ENCODE results near the gene FOLR3. TPM values are rescaled to one million over a fixed set of nuclear protein-coding genes. Genes with fewer than 3 reads are reported as not detected.

The FOLR3 gene
- total and polyA plus RNA-seq, 2 experiments from 2014 or later = not detected

GRCh38 chr11:72120930-72121329 lies 14.6 kb upstream of the FOLR3 start (continued):
- TF ChIP-seq, protein P1, sequence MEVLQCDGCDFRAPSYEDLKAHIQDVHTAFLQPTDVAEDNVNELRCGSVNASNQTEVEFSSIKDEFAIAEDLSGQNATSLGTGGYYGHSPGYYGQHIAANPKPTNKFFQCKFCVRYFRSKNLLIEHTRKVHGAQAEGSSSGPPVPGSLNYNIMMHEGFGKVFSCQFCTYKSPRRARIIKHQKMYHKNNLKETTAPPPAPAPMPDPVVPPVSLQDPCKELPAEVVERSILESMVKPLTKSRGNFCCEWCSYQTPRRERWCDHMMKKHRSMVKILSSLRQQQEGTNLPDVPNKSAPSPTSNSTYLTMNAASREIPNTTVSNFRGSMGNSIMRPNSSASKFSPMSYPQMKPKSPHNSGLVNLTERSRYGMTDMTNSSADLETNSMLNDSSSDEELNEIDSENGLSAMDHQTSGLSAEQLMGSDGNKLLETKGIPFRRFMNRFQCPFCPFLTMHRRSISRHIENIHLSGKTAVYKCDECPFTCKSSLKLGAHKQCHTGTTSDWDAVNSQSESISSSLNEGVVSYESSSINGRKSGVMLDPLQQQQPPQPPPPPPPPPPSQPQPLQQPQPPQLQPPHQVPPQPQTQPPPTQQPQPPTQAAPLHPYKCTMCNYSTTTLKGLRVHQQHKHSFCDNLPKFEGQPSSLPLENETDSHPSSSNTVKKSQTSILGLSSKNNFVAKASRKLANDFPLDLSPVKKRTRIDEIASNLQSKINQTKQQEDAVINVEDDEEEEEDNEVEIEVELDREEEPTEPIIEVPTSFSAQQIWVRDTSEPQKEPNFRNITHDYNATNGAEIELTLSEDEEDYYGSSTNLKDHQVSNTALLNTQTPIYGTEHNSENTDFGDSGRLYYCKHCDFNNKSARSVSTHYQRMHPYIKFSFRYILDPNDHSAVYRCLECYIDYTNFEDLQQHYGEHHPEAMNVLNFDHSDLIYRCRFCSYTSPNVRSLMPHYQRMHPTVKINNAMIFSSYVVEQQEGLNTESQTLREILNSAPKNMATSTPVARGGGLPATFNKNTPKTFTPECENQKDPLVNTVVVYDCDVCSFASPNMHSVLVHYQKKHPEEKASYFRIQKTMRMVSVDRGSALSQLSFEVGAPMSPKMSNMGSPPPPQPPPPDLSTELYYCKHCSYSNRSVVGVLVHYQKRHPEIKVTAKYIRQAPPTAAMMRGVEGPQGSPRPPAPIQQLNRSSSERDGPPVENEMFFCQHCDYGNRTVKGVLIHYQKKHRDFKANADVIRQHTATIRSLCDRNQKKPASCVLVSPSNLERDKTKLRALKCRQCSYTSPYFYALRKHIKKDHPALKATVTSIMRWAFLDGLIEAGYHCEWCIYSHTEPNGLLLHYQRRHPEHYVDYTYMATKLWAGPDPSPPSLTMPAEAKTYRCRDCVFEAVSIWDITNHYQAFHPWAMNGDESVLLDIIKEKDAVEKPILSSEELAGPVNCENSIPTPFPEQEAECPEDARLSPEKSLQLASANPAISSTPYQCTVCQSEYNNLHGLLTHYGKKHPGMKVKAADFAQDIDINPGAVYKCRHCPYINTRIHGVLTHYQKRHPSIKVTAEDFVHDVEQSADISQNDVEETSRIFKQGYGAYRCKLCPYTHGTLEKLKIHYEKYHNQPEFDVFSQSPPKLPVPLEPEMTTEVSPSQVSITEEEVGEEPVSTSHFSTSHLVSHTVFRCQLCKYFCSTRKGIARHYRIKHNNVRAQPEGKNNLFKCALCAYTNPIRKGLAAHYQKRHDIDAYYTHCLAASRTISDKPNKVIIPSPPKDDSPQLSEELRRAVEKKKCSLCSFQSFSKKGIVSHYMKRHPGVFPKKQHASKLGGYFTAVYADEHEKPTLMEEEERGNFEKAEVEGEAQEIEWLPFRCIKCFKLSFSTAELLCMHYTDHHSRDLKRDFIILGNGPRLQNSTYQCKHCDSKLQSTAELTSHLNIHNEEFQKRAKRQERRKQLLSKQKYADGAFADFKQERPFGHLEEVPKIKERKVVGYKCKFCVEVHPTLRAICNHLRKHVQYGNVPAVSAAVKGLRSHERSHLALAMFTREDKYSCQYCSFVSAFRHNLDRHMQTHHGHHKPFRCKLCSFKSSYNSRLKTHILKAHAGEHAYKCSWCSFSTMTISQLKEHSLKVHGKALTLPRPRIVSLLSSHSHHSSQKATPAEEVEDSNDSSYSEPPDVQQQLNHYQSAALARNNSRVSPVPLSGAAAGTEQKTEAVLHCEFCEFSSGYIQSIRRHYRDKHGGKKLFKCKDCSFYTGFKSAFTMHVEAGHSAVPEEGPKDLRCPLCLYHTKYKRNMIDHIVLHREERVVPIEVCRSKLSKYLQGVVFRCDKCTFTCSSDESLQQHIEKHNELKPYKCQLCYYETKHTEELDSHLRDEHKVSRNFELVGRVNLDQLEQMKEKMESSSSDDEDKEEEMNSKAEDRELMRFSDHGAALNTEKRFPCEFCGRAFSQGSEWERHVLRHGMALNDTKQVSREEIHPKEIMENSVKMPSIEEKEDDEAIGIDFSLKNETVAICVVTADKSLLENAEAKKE (CRISPR knock-in tag; IDR thresholded peaks at IDR 0.05) = no peak
- no peak for TF ChIP-seq CREB1 (CRISPR knock-in tag; IDR thresholded peaks at IDR 0.05; ENCODE audit: low read depth)
- TF ChIP-seq EZH2phosphoT487 (IDR thresholded peaks at IDR 0.05; ENCODE audit: unreplicated experiment) = no peak

DNA sequence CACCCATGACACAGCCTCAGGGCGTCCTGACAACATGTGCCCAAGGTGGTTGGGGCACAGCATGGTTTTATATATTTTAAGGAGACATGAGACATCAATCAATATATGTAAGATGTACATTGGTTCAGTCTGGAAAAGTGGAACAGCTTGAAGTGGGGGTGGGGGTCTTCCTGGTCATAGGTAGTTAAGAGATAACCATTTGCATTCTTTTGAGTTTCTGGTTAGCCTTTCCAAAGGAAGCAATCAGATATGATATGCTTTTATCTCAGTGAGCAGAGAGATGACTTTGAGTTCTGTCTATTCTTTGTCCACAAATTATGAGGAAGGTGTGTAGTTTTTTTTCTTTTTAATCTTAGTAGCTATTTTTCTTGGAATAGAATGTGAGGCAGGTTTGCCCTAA lies 12.9 kb upstream of the FOLR3 start:
- 0 out of 2 replicates have a peak, but pooled peaks cover 3% of the 10 kb centered on the region for H3K9me2 ChIP-seq (ENCODE audit: insufficient read depth)
- H3K9me3 Mint-ChIP-seq = peaks cover 28% of the 10 kb centered on the region
- H3K4me2 ChIP-seq = no peak overlapping the region
- H3K79me2 ChIP-seq (replicated peaks; ENCODE audit: insufficient read depth) = no peaks in the 10 kb centered on the region
- ATAC-seq (no peak), DNase-seq (ENCODE audit: low spot score) (no peak)
- no peaks in the 10 kb centered on the region for H3K4me1 Mint-ChIP-seq
- no peaks in the 10 kb centered on the region; the same call in 1 of the 2 replicates for H3K36me3 ChIP-seq (ENCODE audit: insufficient read depth)
- no peak overlapping the region for H2AFZ ChIP-seq
- TF ChIP-seq EZH2 (IDR thresholded peaks at IDR 0.05; ENCODE audit: low read depth, unreplicated experiment) (no peak), ZNF114 (CRISPR knock-in tag; IDR thresholded peaks at IDR 0.05) (no peak), EZH2phosphoT487 (IDR thresholded peaks at IDR 0.05; ENCODE audit: unreplicated experiment) (no peak), CTCF (conservative IDR thresholded peaks at IDR 0.05; ENCODE audit: low read depth in 2 of 2) (no peak), REST (IDR thresholded peaks at IDR 0.05; ENCODE audit: unreplicated experiment) (no peak), POLR2AphosphoS5 (IDR thresholded peaks at IDR 0.05; ENCODE audit: low read depth) (no peak), ETS1 (IDR thresholded peaks at IDR 0.05) (no peak)
- no peak overlapping the region for H3K27ac Mint-ChIP-seq
- no peaks in the 10 kb centered on the region; the same call in 2 of the 3 replicates for H3K36me3 Mint-ChIP-seq (ENCODE audit: low read depth)
- no peaks in the 10 kb centered on the region for H4K20me1 ChIP-seq (replicated peaks; ENCODE audit: insufficient read depth)
- 0 out of 2 replicates have a peak, but pooled peaks cover 5% of the 10 kb centered on the region for H3K27me3 ChIP-seq (ENCODE audit: insufficient read depth)
- no peak overlapping the region for H3K27ac ChIP-seq (ENCODE audit: low read depth)
- peaks cover 8% of the 10 kb centered on the region for H3K27me3 Mint-ChIP-seq (ENCODE audit: insufficient read depth, low read depth, poor library complexity)
- no peak overlapping the region for H3K4me3 ChIP-seq
- H3F3A ChIP-seq (replicated peaks; ENCODE audit: low read depth) = no peaks in the 10 kb centered on the region
- no peaks in the 10 kb centered on the region for H3K4me1 ChIP-seq (ENCODE audit: insufficient read depth)
- no peak overlapping the region for H3K4me3 Mint-ChIP-seq

All from GM23338 (cell line).